Cardiac septum (tissue), 1 donor: ENCODE data around the gene PCDHGB2. TPM values are rescaled to one million over a fixed set of nuclear protein-coding genes. Genes with fewer than 3 reads are reported as not detected.
"Not testable (repeated sequence)": the region's sequence is repeated elsewhere in the genome, so short reads cannot be mapped to it uniquely, and the experiment has no call there.

Experiments
- DNase-seq: peaks from one replicate; pipeline ENCODE4 v3.0.0-alpha.2; 2020; ENCODE audit warnings: low spot score
- intact Hi-C: fragments of 100-400 bp; cut with DNase I; formaldehyde crosslinking; loops from one replicate; pipeline ENCODE4 v1.14.0; 2022
- total RNA-seq: library from RNA; stranded (reverse); fragmentation: NEBNext Ultra II Directional; extraction: Animal tissue kit (Norgen Biotek cat#: 25700); gene quantifications from one replicate; pipeline ENCODE4 v1.2.1, GENCODE V29; 2021
- donor health status: DM: no; HTN: no; CAD: no.

The PCDHGB2 gene
- total RNA-seq, 1 donor from 2014 or later, result 16.2 TPM

DNA sequence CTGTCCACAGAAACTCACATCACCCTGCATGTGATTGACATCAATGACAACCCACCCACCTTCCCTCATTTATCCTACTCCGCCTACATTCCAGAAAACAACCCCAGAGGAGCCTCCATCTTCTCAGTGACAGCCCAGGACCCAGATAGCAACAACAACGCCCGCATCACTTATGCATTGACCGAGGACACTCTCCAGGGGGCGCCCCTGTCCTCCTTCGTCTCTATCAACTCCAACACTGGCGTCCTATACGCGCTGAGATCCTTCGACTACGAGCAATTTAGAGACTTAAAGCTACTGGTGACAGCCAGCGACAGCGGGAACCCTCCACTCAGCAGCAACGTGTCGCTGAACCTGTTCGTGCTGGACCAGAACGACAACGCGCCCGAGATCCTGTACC is 14.5 kb upstream of the PCDHGB2 start:
- DNase-seq, result no peak
- intact Hi-C loops, result no loop called here

DNA sequence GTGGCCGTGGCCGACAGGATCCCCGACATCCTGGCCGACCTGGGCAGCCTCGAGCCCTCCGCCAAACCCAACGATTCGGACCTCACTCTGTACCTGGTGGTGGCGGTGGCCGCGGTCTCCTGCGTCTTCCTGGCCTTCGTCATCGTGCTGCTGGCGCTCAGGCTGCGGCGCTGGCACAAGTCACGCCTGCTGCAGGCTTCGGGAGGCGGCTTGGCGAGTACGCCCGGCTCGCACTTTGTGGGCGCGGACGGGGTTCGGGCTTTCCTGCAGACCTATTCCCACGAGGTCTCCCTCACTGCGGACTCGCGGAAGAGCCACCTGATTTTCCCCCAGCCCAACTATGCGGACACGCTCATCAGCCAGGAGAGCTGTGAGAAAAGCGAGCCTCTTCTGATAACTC is 13.8 kb upstream of the PCDHGB2 start:
- DNase-seq, intact Hi-C loops: not testable (repeated sequence)

DNA sequence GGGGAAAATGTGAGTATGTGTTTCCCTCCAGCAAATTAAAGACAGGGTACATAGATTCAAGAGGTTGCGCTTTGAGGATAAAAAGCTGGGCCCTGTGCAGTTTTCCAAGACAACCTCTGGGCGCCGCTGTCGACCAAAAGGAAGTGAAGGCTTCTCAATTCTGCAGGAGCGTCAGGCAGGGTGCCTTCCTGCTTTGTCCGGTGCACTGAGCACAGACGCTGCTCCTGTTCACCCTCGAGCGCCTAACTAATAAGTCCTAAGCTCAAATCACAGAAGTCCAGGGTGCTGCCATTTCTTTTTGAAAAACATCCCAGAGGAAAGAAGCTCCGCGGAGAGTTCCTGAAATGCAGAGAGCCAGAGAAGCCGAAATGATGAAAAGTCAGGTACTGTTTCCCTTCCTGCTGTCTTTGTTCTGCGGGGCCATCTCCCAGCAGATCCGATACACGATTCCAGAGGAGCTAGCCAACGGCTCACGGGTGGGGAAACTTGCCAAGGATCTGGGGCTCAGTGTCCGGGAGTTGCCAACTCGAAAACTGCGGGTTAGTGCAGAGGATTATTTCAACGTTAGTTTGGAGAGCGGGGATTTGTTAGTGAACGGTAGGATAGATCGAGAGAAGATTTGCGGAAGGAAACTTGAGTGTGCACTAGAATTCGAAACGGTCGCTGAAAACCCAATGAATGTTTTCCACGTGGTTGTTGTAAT is 9.7 kb upstream of the PCDHGB2 start, which contains the start of gene PCDHGB1:
TSS of gene PCDHGB1 (plus strand) at position 183 of the 703 bp plus-strand sequence. CDS start at position 345, 162 bp downstream.
- no peak for DNase-seq
- intact Hi-C loops, result no loop called here

DNA sequence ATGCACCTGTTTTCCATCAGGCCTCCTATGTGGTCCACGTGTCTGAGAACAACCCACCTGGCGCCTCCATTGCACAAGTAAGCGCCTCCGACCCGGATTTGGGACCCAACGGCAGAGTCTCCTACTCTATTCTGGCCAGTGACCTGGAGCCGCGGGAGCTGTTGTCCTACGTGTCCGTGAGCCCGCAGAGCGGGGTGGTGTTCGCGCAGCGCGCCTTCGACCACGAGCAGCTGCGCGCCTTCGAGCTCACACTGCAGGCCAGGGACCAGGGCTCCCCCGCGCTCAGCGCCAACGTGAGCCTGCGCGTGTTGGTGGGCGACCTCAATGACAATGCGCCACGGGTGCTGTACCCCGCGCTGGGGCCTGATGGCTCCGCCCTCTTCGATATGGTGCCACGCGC is 8.2 kb upstream of the PCDHGB2 start:
- intact Hi-C loops, result no loop called here
- no peak for DNase-seq

DNA sequence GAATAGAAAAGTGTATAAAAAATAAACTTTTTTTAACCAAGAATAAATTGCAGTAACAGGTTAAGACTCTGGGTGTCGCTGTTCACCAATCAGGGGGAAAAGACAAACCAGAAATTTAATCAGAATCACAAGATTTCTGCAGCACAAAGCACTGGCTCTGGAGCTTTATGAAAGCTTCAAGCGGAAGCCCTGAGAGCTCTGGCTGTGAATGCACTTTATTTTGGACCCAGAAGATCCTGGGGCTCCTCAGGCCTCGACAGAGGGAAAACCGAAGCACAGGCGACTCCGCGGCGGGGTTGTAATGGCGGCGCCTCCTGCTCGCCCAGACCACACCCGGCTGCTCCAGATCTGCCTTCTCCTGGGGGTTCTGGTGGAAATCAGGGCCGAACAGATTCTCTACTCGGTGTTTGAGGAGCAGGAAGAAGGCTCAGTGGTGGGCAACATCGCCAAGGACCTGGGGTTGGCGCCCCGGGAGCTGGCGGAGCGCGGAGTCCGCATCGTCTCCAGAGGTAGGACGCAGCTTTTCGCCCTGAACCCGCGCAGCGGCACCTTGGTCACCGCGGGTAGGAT is 4.8 kb upstream of the PCDHGB2 start, which contains the start of gene PCDHGA4:
TSS of gene PCDHGA4 (plus strand) at position 122 of the 570 bp plus-strand sequence. CDS start at position 209, 87 bp downstream.
- intact Hi-C loops, result loop anchor here (5.0 kb wide), 1 partner anchor 47 kb away; the partner anchor contains the start of gene PCDHGA9
- no peak for DNase-seq

DNA sequence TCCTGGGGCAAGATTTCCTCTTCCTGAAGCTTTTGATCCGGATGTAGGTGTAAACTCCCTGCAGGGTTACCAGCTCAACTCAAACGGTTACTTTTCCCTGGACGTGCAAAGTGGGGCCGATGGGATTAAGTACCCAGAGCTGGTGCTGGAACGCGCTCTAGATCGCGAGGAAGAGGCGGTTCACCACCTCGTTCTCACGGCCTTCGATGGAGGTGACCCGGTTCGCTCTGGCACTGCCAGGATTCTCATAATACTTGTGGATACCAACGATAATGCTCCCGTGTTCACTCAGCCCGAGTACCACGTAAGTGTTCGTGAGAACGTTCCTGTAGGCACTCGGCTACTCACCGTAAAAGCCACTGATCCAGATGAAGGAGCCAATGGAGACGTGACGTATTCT is 4.2 kb upstream of the PCDHGB2 start:
- no peak for DNase-seq
- intact Hi-C loops, result loop anchor here (5.0 kb wide), 1 partner anchor 47 kb away; the partner anchor contains the start of gene PCDHGA9

DNA sequence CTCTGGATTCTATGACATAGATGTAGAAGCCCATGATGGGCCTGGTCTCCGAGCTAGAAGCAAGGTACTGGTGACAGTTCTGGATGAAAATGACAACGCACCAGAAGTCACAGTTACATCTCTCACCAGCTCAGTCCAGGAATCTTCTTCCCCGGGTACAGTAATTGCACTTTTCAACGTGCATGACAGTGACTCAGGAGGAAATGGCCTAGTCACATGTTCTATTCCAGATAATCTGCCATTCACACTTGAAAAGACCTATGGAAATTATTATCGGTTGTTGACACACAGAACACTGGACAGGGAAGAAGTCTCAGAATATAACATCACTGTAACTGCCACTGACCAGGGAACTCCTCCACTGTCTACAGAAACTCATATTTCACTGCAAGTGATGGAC is 3.7 kb upstream of the PCDHGB2 start:
- intact Hi-C loops, result loop anchor here (5.0 kb wide), 1 partner anchor 46 kb away; the partner anchor contains the start of gene PCDHGA9

DNA sequence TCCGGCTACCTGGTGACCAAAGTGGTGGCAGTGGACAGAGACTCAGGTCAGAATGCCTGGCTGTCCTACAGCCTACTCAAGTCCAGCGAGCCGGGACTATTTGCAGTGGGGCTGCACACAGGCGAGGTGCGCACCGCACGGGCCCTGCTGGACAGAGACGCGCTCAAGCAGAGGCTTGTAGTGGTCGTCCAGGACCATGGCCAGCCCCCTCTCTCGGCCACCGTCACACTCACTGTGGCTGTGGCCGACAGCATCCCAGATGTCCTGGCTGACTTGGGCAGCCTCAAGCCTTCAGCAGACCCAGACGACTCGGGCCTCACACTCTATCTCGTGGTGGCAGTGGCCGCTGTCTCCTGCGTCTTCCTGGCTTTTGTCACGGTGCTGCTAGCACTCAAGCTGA is 2.8 kb upstream of the PCDHGB2 start:
- DNase-seq, result peak; percentile 71
- intact Hi-C loops, result loop anchor here (5.0 kb wide), 1 partner anchor 45 kb away; the partner anchor contains the start of gene PCDHGA9

More for the DNA sequence above, 3.7 kb upstream of the PCDHGB2 start:
- DNase-seq, result no peak

DNA sequence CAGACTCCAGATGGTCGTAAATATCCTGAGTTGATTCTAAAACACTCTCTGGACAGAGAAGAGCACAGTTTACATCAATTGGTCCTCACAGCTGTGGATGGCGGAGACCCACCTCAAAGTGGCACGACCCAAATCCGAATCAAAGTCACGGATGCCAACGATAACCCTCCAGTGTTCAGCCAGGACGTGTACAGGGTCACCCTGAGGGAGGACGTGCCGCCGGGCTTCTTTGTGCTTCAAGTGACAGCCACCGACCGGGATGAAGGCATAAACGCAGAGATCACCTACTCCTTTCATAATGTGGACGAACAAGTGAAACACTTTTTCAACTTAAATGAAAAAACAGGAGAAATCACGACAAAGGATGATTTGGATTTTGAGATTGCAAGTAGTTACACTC is 891 bp downstream of the PCDHGB2 start:
- intact Hi-C loops, result no loop called here
- no peak for DNase-seq

DNA sequence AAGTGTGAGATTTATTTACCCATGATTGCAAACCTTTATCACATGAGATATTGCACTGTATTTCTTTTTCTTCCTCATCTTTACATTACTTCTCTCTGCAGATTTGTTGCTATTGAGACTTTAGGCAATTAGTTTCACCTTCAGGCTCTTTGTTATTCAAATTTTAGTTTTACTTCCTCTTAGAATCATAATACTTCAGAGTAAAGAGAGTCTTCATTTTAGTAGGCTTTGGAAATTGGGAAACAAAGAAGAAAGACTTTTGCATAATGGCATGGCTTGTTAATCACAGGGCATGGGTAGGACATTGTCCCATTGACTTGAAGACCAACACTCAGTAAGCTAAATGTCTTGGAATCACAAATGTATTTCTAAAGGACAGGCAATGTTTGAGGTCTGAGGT is 2.9 kb downstream of the PCDHGB2 start:
- intact Hi-C loops, result no loop called here
- DNase-seq, result no peak

DNA sequence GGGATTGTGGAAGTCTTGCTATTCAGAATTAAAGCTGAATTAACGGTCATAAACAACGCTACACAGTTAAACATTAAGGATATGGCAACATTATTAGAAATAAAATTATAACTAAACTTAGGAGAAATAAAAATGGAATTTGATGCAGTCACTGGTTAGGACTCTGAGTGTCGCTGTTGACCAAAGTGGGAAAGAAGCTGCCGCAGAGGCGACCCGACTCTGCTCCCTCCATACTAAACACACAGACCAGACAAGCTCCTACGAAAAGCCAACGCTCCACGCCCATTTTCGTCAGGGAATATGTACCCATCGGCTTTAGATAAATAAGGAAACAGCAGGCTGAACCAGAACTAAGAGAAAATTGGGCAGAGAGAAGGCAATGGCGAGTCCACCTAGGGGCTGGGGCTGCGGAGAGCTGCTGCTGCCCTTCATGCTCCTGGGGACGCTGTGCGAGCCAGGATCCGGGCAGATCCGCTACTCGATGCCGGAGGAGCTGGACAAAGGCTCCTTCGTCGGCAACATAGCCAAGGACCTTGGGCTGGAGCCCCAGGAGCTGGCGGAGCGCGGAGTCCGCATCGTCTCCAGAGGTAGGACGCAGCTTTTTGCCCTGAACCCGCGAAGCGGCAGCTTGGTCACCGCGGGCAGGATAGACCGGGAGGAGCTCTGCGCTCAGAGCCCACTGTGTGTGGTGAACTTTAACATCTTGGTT is 4.3 kb downstream of the PCDHGB2 start, which contains the start of gene PCDHGA5:
TSS of gene PCDHGA5 (plus strand) at position 211 of the 709 bp plus-strand sequence. CDS start at position 380, 169 bp downstream.
- DNase-seq, result peak; percentile 49

DNA sequence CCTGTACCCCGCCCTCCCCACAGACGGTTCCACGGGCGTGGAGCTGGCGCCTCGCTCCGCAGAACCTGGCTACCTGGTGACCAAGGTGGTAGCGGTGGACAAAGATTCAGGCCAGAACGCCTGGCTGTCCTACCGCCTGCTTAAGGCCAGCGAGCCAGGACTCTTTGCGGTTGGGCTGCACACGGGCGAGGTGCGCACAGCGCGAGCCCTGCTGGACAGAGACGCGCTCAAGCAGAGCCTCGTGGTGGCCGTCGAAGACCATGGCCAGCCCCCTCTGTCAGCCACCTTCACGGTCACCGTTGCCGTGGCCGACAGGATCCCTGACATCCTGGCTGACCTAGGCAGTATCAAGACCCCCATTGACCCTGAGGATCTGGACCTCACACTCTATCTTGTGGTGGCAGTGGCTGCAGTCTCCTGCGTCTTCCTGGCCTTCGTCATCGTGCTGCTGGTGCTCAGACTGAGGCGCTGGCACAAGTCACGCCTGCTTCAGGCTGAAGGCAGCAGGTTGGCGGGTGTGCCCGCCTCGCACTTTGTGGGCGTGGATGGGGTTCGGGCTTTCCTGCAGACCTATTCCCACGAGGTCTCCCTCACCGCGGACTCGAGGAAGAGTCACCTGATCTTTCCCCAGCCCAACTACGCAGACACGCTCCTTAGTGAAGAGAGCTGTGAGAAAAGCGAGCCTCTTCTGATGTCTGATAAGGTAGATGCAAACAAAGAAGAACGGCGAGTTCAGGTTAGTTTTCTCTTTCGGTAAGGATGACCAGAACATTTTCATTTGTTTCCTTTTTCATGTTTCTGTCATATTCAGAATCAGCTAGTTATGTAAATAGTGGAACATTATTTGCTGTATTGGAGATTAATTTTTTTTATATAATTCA is 6.5 kb downstream of the PCDHGB2 start:
- no peak for DNase-seq

More for the DNA sequence above, 4.3 kb downstream of the PCDHGB2 start, which contains the start of gene PCDHGA5:
- intact Hi-C loops, result no loop called here

DNA sequence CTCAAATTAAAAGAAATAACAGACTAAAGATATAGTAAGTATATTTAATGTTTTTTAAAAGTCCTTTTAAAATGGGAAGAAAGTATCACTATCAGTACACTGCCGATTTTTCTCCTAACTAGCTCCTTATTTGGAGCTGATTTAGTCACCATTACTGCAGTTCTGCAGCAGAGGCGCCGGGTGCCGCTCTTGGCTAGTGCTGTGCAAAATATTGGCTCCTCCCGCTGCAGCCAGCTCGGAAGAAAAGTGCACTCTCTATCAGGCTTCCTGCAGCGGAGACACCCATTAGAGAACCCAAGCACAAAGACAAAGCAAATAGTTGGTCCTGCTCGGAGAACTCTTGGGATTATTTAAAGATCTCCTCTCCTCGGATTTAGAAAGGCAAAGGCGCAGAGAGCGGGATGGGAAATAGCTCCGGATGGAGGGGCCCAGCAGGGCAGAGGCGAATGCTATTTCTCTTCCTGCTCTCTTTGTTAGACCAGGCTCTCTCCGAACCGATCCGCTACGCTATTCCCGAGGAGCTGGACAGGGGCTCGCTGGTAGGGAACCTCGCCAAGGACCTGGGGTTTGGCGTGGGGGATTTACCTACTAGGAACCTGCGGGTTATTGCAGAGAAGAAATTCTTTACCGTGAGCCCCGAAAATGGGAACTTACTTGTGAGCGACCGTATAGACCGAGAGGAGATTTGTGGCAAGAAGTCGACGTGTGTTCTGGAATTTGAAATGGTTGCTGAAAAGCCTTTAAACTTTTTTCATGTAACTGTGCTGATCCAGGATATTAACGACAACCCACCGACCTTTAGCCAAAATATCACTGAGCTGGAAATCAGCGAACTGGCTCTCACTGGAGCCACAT is 10.4 kb downstream of the PCDHGB2 start, which contains the start of gene PCDHGB3:
TSS of gene PCDHGB3 (plus strand) at position 249 of the 855 bp plus-strand sequence. CDS start at position 402, 153 bp downstream.
- DNase-seq, result peak; percentile 74
- intact Hi-C loops, result loop anchor here (2.0 kb wide), 1 partner anchor 21 kb away; no protein-coding TSS in a partner anchor

More for the DNA sequence above, 6.5 kb downstream of the PCDHGB2 start:
- intact Hi-C loops, result no loop called here

DNA sequence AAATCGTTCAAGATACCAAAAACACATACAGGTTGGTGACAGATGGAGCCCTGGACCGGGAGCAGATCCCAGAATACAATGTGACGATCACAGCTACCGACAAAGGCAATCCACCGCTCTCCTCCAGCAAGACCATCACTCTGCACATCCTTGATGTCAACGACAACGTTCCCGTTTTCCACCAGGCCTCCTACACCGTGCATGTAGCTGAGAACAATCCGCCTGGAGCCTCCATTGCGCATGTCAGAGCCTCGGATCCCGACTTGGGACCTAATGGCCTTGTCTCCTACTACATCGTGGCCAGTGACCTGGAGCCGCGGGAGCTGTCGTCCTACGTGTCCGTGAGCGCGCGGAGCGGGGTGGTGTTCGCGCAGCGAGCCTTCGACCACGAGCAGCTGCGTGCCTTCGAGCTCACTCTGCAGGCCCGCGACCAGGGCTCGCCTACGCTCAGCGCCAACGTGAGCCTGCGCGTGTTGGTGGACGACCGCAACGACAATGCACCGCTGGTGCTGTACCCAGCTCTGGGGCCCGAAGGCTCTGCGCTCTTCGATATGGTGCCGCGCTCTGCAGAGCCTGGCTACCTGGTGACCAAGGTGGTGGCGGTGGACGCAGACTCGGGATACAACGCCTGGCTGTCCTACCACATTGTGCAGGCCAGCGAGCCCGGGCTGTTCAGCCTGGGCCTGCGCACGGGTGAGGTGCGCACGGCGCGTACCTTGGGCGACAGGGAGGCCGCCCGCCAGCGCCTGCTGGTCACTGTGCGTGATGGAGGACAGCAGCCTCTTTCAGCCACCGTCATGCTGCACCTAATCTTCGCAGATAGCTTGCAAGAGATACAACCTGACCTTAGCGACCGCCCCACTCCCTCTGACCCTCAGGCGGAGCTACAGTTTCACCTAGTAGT is 12.0 kb downstream of the PCDHGB2 start:
- no peak for DNase-seq
- intact Hi-C loops, result loop anchor here (2.0 kb wide), 1 partner anchor 19 kb away; no protein-coding TSS in a partner anchor

DNA sequence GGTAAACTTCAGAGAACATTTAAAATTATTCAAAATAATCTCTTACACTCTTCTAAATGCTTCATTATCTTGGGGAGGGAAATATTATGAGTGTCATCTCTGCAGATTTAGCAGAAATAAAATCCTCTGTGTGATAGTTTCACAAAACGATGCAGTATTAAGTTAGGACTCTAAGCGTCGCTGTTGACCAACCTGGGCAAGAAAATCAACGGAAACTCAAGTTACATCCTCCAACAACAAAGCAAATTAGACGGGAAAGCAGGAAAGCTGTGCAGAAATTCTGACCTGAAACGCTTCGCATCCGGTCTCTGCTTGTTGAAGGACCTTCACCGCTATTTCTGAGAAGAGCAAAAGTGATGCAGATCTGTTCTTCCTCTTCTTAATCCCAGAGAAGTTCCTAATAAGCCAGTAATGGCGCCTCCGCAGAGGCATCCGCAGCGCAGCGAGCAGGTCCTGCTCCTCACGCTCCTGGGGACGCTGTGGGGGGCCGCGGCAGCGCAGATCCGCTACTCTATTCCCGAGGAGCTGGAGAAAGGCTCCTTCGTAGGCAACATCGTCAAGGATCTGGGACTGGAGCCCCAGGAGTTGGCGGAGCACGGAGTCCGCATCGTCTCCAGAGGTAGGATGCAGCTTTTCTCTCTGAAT is 14.0 kb downstream of the PCDHGB2 start, which contains the start of gene PCDHGA6:
TSS of gene PCDHGA6 (plus strand) at position 219 of the 645 bp plus-strand sequence. CDS start at position 412, 193 bp downstream.
- intact Hi-C loops, result no loop called here
- DNase-seq, result no peak

DNA sequence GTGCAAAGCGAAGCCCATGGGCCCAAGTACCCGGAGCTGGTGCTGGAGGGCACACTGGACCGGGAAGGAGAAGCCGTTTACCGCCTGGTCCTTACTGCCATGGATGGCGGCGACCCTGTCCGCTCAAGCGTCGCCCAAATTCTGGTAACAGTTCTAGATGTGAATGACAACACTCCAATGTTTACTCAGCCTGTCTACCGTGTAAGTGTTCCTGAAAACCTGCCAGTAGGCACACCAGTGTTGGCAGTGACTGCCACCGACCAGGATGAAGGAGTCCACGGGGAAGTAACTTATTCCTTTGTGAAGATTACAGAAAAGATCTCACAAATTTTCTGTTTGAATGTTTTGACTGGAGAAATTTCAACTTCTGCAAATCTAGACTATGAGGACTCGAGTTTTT is 14.8 kb downstream of the PCDHGB2 start:
- DNase-seq, result no peak
- intact Hi-C loops, result no loop called here
